Upper lobe of right lung (tissue), 1 donor: ENCODE measurements around the gene CAMK1D. TPM values are rescaled to one million over a fixed set of nuclear protein-coding genes. Genes with fewer than 3 reads are reported as not detected.

Experiments
- ATAC-seq: fragments of 200-7000 bp; cut with Tn5 transposase; one replicate; pipeline ENCODE4 v1.9.1; 2020; ENCODE audit warnings: mild to moderate bottlenecking, moderate library complexity
- DNase-seq: peaks from one replicate; pipeline ENCODE4 v3.0.0-alpha.2; 2020
- H3K27ac ChIP-seq: fragments of 200-600 bp; one replicate; pipeline ENCODE4 v1.8.0; 2022
- H3K27me3 ChIP-seq: fragments of 200-600 bp; one replicate; pipeline ENCODE4 v1.8.0; 2022; ENCODE audit warnings: mild to moderate bottlenecking
- H3K36me3 ChIP-seq: fragments of 200-600 bp; one replicate; pipeline ENCODE4 v1.8.0; 2022
- H3K4me1 ChIP-seq: fragments of 200-600 bp; one replicate; pipeline ENCODE4 v1.8.0; 2022
- H3K4me3 ChIP-seq: fragments of 200-600 bp; one replicate; pipeline ENCODE4 v1.8.0; 2022; ENCODE audit warnings: mild to moderate bottlenecking
- H3K9me3 ChIP-seq: fragments of 200-600 bp; one replicate; pipeline ENCODE4 v1.8.0; 2022
- CTCF ChIP-seq: fragments of 200-600 bp; IDR thresholded peaks from one replicate; pipeline ENCODE4 v1.8.0; 2022; ENCODE audit warnings: antibody characterized with exemption
- intact Hi-C: fragments of 100-400 bp; cut with DNase I; formaldehyde crosslinking; loops from one replicate; pipeline ENCODE4 v1.11.0; 2022
- total RNA-seq: library from RNA; stranded (reverse); fragmentation: NEBNext Ultra II Directional; extraction: Animal tissue kit (Norgen Biotek cat#: 25700); gene quantifications from one replicate; pipeline ENCODE4 v1.2.1, GENCODE V29; 2021
- donor health status: DM: no; HTN: yes; CAD: no; lungs with severe emphysema.

CAMK1D gene
- total RNA-seq, 1 donor from 2014 or later, result 17.1 TPM

GRCh38 chr10:12583891-12584595 lies 234.7 kb downstream of the CAMK1D start:
- Histone ChIP-seq H3K36me3 (no peaks in the 10 kb centered on the region), H3K27ac (no peak overlapping the region), H3K4me1 (no peaks in the 10 kb centered on the region), H3K4me3 (no peak overlapping the region), H3K9me3 (no peaks in the 10 kb centered on the region), H3K27me3 (no peaks in the 10 kb centered on the region)
- ATAC-seq (no peak), DNase-seq (no peak)
- TF ChIP-seq CTCF, result no peak
- intact Hi-C loops, result no loop called here

GRCh38 chr10:12586741-12587140 lies 237.4 kb downstream of the CAMK1D start:
- Histone ChIP-seq H3K4me1 (no peaks in the 10 kb centered on the region), H3K4me3 (no peak overlapping the region), H3K27ac (no peak overlapping the region), H3K27me3 (no peaks in the 10 kb centered on the region), H3K9me3 (no peaks in the 10 kb centered on the region), H3K36me3 (no peaks in the 10 kb centered on the region)
- no peak for TF ChIP-seq CTCF
- intact Hi-C loops, result no loop called here
- DNase-seq (no peak), ATAC-seq (no peak)

GRCh38 chr10:12587451-12587888 lies 238.1 kb downstream of the CAMK1D start:
- H3K36me3 ChIP-seq, result no peaks in the 10 kb centered on the region
- ATAC-seq, result no peak
- no peaks in the 10 kb centered on the region for H3K9me3 ChIP-seq
- no peaks in the 10 kb centered on the region for H3K27me3 ChIP-seq
- no peak overlapping the region for H3K4me3 ChIP-seq
- intact Hi-C loops, result no loop called here
- no peak for DNase-seq
- H3K27ac ChIP-seq, result no peak overlapping the region
- no peaks in the 10 kb centered on the region for H3K4me1 ChIP-seq
- no peak for TF ChIP-seq CTCF

DNA sequence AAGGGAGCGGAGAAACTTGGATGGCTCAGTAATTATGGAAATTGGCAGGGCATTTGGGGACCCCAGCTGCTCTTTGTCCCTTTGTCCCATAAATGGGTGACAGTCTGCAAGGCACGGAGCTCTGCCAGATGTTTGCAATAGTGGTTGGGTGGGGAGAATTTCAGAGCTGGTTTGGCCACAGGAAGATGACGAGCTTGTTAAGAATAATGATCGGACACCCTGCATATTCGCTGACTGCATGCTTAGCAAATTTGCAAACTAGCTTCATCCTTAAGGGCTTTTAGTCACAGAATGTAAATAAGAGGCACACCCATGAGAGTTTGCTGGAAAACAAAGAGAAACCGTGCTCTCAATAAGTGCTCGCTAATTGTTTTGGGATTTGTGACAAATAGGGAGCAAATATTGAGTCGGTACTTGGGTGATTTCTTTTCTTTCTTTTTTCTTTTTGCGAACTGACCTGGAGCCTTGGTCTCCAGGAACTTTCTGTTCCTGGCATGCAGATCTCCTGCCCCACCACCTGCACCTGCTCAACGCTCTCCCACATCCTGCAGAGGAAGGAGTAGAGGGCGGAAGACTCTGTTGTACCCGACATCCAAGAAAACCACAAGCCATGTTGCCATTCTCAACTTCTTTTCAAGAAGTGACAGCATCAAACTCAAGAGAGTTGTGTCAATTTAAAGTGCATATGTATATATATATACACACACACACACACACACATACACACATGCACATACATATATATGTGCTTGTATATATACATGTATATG lies 238.9 kb downstream of the CAMK1D start:
- intact Hi-C loops, result no loop called here
- ATAC-seq (no peak), DNase-seq (no peak)

DNA sequence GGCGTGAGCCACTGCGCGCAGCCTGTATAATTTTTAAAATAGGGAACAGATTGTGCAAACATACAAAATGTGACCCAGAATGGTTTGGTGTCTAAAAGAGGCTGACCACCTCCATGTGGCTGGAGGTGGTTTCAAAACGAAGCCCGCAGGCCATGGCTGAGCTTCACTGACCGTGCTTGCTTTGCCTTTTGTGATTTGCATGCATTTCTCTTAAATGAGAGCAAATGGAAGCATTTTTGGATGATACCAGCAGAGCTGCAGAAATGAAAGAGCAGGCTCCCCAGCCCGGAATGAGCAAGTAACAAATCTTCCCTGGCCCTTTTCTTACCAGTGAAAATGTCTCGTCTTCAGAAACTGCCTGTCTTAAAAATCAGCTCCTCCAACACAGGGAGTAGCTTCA lies 239.9 kb downstream of the CAMK1D start:
- Histone ChIP-seq H3K4me3 (no peak overlapping the region), H3K27me3 (no peaks in the 10 kb centered on the region), H3K27ac (no peak overlapping the region), H3K9me3 (no peaks in the 10 kb centered on the region), H3K36me3 (no peaks in the 10 kb centered on the region), H3K4me1 (no peaks in the 10 kb centered on the region)
- intact Hi-C loops, result no loop called here
- DNase-seq (no peak), ATAC-seq (no peak)
- no peak for TF ChIP-seq CTCF

More for the DNA sequence above, 238.9 kb downstream of the CAMK1D start:
- H3K4me3 ChIP-seq, result no peak overlapping the region
- no peaks in the 10 kb centered on the region for H3K36me3 ChIP-seq
- no peak overlapping the region for H3K27ac ChIP-seq
- no peaks in the 10 kb centered on the region for H3K9me3 ChIP-seq
- no peaks in the 10 kb centered on the region for H3K27me3 ChIP-seq
- TF ChIP-seq CTCF, result no peak
- no peaks in the 10 kb centered on the region for H3K4me1 ChIP-seq
